ENCODE data around the gene NDST1. TPM values are rescaled to one million over a fixed set of nuclear protein-coding genes. Genes with fewer than 3 reads are reported as not detected.

NDST1 gene
- polyA plus RNA-seq, 1 experiment = 52.2 TPM

- POLR2A ChIA-PET = interaction anchor here (0.5 kb wide), 1 partner anchor 190 kb away, joined by 3 read pairs; no protein-coding TSS in a partner anchor
- CTCF ChIA-PET = interaction anchor here (0.9 kb wide), 1 partner anchor 12 kb away, joined by 3 read pairs; no protein-coding TSS in a partner anchor
- no peak for TF ChIP-seq CTCF (IDR thresholded peaks at IDR 0.05; ENCODE audit: low read depth, low read length)
- Histone ChIP-seq H3K27ac (ENCODE audit: low read depth, low read length) (no peak overlapping the region), H3K27me3 (ENCODE audit: control insufficient read depth, insufficient read depth, low read length) (peaks cover 7% of the 10 kb centered on the region), H3K9me3 (ENCODE audit: control insufficient read depth, insufficient read depth, low read length) (no peaks in the 10 kb centered on the region), H3K4me3 (ENCODE audit: low read depth, low read length) (no peak overlapping the region)
- no peak for DNase-seq (ENCODE audit: low read depth, low spot score)
Observed at GRCh38 chr5:150587856-150588595, 80.1 kb downstream of the NDST1 start.

- Histone ChIP-seq H3K27me3 (ENCODE audit: control insufficient read depth, insufficient read depth, low read length) (peaks cover 7% of the 10 kb centered on the region), H3K4me3 (ENCODE audit: low read depth, low read length) (no peak overlapping the region), H3K9me3 (ENCODE audit: control insufficient read depth, insufficient read depth, low read length) (no peaks in the 10 kb centered on the region), H3K27ac (ENCODE audit: low read depth, low read length) (no peak overlapping the region)
- ChIA-PET CTCF (no interaction called here), POLR2A (no interaction called here)
- TF ChIP-seq CTCF (IDR thresholded peaks at IDR 0.05; ENCODE audit: low read depth, low read length) = no peak
- DNase-seq (ENCODE audit: low read depth, low spot score) = no peak
Observed at GRCh38 chr5:150588596-150588890, 80.6 kb downstream of the NDST1 start.

- Histone ChIP-seq H3K27ac (ENCODE audit: low read depth, low read length) (no peak overlapping the region), H3K9me3 (ENCODE audit: control insufficient read depth, insufficient read depth, low read length) (no peaks in the 10 kb centered on the region), H3K4me3 (ENCODE audit: low read depth, low read length) (no peak overlapping the region), H3K27me3 (ENCODE audit: control insufficient read depth, insufficient read depth, low read length) (peaks cover 7% of the 10 kb centered on the region)
- peak; percentile 79 for TF ChIP-seq CTCF (IDR thresholded peaks at IDR 0.05; ENCODE audit: low read depth, low read length)
- ChIA-PET CTCF (interaction anchor here (0.7 to 1.2 kb wide), 9 partner anchors 10 to 68 kb away, joined by 3 to 4 read pairs (median 3); no protein-coding TSS in a partner anchor), POLR2A (no interaction called here)
- no peak for DNase-seq (ENCODE audit: low read depth, low spot score)
Observed at GRCh38 chr5:150589862-150590601, 82.1 kb downstream of the NDST1 start.

GRCh38 chr5:150590979-150591695 is 83.2 kb downstream of the NDST1 start:
- TF ChIP-seq CTCF (IDR thresholded peaks at IDR 0.05; ENCODE audit: low read depth, low read length) = no peak
- POLR2A ChIA-PET = no interaction called here
- Histone ChIP-seq H3K27me3 (ENCODE audit: control insufficient read depth, insufficient read depth, low read length) (peaks cover 1% of the 10 kb centered on the region), H3K27ac (ENCODE audit: low read depth, low read length) (no peak overlapping the region), H3K9me3 (ENCODE audit: control insufficient read depth, insufficient read depth, low read length) (no peaks in the 10 kb centered on the region), H3K4me3 (ENCODE audit: low read depth, low read length) (no peak overlapping the region)
- CTCF ChIA-PET = interaction anchor here (1.1 kb wide), 1 partner anchor 11 kb away, joined by 3 read pairs; no protein-coding TSS in a partner anchor
- DNase-seq (ENCODE audit: low read depth, low spot score) = no peak
